ENCODE measurements around the gene CCDC148.
"Not testable (repeated sequence)": the region's sequence is repeated elsewhere in the genome, so short reads cannot be mapped to it uniquely, and the experiment has no call there.

The CCDC148 gene

GRCh38 chr2:158357122-158357521 is 99.4 kb downstream of the CCDC148 start:
- DNase-seq (ENCODE audit: low read depth in 2 of 2): no peak

GRCh38 chr2:158351466-158351816 is 105.1 kb downstream of the CCDC148 start:
- DNase-seq (ENCODE audit: low read depth in 2 of 2): not testable (repeated sequence)

DNA sequence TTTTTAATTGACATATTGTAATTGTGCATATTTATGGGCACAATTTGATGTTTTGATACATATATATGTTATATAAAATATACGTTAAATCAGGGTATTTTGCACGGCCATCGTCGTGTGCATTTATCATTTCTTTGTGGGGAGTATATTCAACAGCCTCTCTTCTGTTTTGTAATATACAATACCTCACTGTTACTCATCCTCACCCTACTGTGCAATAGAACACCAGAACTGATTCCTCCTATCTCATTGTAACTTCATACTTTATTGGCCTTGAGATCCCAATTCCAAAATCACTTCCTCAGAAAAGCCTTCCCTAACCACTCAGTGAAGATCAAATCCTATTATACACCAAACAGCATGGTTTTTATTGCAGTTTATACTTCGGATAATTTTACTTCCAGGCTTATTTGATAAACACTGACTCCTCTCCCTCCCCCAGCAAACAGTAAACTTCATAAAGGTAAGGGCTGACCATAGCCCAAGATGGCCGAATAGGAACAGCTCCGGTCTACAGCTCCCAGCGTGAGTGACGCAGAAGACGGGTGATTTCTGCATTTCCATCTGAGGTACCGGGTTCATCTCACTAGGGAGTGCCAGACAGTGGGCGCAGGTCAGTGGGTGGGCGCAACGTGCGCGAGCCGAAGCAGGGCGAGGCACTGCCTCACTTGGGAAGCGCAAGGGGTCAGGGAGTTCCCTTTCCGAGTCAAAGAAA is 105.6 kb downstream of the CCDC148 start:
- DNase-seq (ENCODE audit: low read depth in 2 of 2): not testable (repeated sequence)

GRCh38 chr2:158346032-158346431 is 110.5 kb downstream of the CCDC148 start:
- DNase-seq (ENCODE audit: low read depth in 2 of 2): no peak

GRCh38 chr2:158339513-158339912 is 117.0 kb downstream of the CCDC148 start:
- no peak for DNase-seq (ENCODE audit: low read depth in 2 of 2)

GRCh38 chr2:158337018-158337417 is 119.5 kb downstream of the CCDC148 start:
- no peak for DNase-seq (ENCODE audit: low read depth in 2 of 2)

DNA sequence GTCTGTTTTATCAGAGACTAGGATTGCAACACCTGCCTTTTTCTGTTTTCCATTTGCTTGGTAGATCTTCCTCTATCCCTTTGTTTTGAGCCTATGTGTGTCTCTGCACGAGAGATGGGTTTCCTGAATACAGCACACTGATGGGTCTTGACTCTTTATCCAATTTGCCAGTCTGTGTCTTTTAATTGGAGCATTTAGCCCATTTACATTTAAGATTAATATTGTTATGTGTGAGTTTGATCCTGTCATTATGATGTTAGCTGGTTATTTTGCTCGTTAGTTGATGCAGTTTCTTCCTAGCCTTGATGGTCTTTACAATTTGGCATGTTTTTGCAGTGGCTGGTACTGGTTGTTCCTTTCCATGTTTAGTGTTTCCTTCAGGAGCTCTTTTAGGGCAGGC is 124.8 kb downstream of the CCDC148 start:
- DNase-seq (ENCODE audit: low read depth in 2 of 2): not testable (repeated sequence)

DNA sequence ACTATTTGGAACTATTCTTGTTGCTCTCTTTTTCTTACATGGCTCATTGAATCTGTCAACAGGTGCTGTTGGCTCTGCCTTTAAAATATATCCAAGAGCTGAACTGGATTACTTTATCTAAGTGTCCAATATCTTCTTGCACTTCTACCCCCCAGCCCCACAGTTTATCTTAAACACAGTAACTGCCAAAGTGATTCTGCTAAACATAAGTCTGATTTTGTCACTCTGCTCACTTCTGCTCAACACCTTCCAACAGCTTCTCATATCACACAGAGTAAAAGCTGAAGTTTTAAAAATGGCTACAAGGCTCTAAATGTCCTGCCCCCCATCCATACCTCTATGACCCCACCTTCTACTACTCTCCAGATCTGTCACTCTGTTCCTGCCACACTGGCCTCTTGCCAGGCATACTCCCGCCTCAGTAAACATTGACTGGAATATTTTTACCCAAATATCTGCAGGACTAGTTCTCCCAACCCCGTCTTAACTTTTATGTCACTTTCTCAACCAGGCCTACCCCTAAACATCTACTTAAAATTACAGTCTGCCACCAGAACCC is 130.7 kb downstream of the CCDC148 start:
- DNase-seq (ENCODE audit: low read depth in 2 of 2): no peak

DNA sequence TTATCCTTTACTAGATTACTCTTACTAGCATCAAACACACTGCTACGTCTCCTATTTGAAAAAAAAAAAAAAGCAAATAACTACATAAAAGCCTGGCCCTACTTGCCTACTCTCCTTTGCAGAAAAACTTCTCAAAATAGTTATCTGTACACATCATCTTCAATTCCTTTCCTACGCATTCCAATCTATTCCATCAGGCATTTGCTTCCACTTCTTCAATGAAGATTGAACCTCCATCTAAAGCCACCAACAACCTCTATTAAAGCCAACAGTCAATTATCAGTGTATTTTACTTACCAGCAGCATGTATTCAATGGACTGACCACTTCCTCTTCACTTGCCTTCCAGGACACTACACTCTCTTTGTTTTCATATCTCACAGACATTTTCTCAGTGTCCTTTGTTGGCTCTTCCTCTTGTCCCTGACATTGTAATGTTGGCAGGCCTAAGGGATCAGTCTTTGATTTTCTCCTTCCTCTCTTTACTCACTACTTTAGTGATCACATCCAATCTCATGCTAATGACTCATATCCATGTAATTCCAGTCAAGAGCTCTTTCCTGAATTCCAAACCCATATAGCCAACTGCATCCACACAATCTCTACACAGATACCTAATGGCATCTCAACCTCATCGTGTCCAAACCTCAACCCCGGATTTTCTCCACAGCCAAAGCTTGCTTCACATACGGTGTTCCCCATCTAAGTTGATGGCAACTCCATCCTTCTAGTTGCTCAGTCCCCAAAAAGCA is 131.3 kb downstream of the CCDC148 start:
- no peak for DNase-seq (ENCODE audit: low read depth in 2 of 2)

GRCh38 chr2:158323381-158323780 is 133.2 kb downstream of the CCDC148 start:
- no peak for DNase-seq (ENCODE audit: low read depth in 2 of 2)

GRCh38 chr2:158321264-158321663 is 135.3 kb downstream of the CCDC148 start:
- DNase-seq (ENCODE audit: low read depth in 2 of 2): no peak

- no peak for DNase-seq (ENCODE audit: low read depth in 2 of 2)
Measured at GRCh38 chr2:158319269-158319668, 137.3 kb downstream of the CCDC148 start.

- DNase-seq (ENCODE audit: low read depth in 2 of 2): no peak
Measured at GRCh38 chr2:158317642-158318041, 138.9 kb downstream of the CCDC148 start.

GRCh38 chr2:158315803-158316414 is 140.6 kb downstream of the CCDC148 start:
- DNase-seq (ENCODE audit: low read depth in 2 of 2): no peak

GRCh38 chr2:158315000-158315399 is 141.6 kb downstream of the CCDC148 start:
- no peak for DNase-seq (ENCODE audit: low read depth in 2 of 2)

- no peak for DNase-seq (ENCODE audit: low read depth in 2 of 2)
Measured at GRCh38 chr2:158313734-158314133, 142.8 kb downstream of the CCDC148 start.

- DNase-seq (ENCODE audit: low read depth in 2 of 2): no peak
Measured at GRCh38 chr2:158312981-158313380, 143.6 kb downstream of the CCDC148 start.

DNA sequence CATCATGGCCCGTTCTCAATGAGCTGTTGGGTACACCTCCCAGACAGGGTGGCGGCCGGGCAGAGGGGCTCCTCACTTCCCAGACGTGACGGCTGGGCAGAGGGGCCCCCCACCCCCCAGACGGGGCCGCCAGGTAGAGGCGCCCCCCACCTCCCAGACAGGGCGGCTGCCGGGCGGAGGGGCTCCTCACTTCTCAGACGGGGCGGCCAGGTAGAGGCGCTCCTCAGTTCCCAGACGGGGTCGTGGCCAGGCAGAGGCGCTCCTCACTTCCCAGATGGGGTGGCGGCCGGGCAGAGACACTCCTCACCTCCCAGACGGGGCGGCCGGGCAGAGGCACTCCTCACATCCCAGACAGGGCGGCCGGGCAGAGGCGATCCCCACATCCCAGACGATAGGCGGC is 146.1 kb downstream of the CCDC148 start:
- not testable (repeated sequence) for DNase-seq (ENCODE audit: low read depth in 2 of 2)

DNA sequence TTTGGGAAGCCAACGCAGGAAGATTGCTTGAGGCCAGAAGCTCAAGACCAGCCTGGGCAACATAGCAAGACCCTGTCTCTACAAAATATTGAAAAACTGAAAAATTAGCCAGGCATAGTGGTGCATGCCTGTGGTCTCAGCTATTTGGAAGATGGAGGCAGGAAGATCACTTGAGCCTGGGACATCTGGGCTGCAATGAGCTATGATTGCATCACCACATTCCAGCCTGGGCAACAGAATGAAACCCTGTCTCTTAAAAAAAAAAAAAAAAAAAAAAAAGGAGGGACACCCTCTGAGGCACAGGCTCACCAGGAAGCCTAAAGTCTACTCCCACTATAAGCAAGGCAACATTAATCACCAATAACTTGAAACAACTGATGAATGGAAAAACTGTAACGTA is 151.1 kb downstream of the CCDC148 start:
- DNase-seq (ENCODE audit: low read depth in 2 of 2): no peak

DNA sequence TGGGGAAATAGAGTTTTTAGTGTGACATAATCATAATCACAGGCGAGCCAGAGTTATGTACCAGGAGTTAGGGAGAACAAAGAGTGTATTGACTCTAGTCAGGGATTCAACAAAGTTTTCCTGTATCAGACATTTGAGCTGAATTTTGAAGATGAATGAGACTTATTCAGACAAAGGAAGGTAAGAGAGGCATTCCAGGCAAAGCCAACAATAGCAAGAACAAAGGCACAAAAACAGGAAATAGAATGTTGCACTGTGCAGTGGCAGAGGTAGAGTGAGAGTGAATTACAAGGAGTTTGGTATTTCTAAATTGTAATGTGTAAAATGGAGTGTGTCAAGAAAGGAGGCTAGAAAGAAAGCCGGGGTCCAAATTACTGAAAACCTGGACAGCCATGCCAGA is 156.2 kb downstream of the CCDC148 start:
- DNase-seq (ENCODE audit: low read depth in 2 of 2): no peak

- no peak for DNase-seq (ENCODE audit: low read depth in 2 of 2)
Measured at GRCh38 chr2:158297606-158298005, 158.9 kb downstream of the CCDC148 start.

DNA sequence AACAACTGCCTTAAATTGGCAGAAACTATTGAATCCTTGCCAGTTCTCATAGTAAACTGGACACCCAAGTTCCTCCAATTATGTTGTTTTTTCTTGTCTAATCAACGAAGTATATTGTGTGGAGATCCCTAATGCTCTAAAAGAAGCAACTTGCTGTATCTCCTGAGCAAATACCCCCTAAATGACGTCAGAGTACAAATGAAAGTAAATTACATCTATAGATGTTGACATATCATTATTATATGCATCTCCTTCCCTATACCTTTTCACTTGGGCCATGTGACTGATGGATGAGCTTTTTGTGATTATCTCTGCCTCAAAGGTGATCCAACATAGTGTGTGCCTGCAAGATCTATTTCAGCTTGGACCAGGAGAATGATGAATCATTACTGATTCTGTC is 159.4 kb downstream of the CCDC148 start:
- no peak for DNase-seq (ENCODE audit: low read depth in 2 of 2)

DNA sequence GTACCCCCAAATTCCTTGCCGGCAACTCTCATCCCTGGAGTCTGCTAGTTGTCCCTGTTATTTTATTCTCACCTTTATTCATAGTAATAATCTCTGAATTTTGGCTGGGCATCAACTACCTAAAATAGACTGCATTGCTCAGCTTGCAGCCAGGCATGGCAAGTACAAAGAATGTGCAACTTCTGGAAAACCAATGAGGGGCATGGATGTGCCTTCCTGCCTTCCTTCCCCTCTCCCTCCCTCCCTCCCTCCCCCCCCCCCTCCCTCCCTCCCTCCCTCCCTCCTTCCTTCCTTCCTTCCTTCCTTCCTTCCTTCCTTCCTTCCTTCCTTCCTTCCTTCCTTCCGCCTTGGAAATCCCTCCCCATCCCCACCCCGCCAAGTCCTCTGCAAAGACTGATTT is 162.8 kb downstream of the CCDC148 start:
- no peak for DNase-seq (ENCODE audit: low read depth in 2 of 2)

Data from stimulated activated CD8-positive, alpha-beta memory T cell treated with anti-CD3 and anti-CD28 coated beads, Interleukin-2, amount 100 ng/mL, for 48 hours (primary cell).